Osteocyte (in vitro differentiated cells): ENCODE results near the gene TUBA1A. TPM values are rescaled to one million over a fixed set of nuclear protein-coding genes. Genes with fewer than 3 reads are reported as not detected.
A peak's percentile ranks its signal among the peaks of the same experiment; 100 is the strongest.

Experiments used
- DNase-seq: peaks from one replicate; pipeline ENCODE4 v3.0.0; 2021; ENCODE audit warnings: mixed read lengths; ENCODE audit not compliant: unreplicated experiment; ENCODE audit errors: extremely low spot score
- H3K27ac Mint-ChIP-seq: one replicate; pipeline ENCODE4 v1.8.0; 2021; ENCODE audit warnings: mild to moderate bottlenecking, mixed read lengths; ENCODE audit not compliant: unreplicated experiment
- H3K27me3 Mint-ChIP-seq: one replicate; pipeline ENCODE4 v1.8.0; 2021; ENCODE audit warnings: mixed read lengths; ENCODE audit not compliant: unreplicated experiment
- H3K36me3 Mint-ChIP-seq: one replicate; pipeline ENCODE4 v1.8.0; 2021; ENCODE audit warnings: mixed read lengths; ENCODE audit not compliant: unreplicated experiment
- H3K4me1 Mint-ChIP-seq: one replicate; pipeline ENCODE4 v1.8.0; 2021; ENCODE audit warnings: mixed read lengths; ENCODE audit not compliant: unreplicated experiment
- H3K4me3 Mint-ChIP-seq: one replicate; pipeline ENCODE4 v1.8.0; 2021; ENCODE audit warnings: mild to moderate bottlenecking, moderate library complexity, mixed read lengths; ENCODE audit not compliant: unreplicated experiment
- H3K9me3 Mint-ChIP-seq: one replicate; pipeline ENCODE4 v1.8.0; 2021; ENCODE audit warnings: mixed read lengths; ENCODE audit not compliant: unreplicated experiment
- total RNA-seq: library from RNA; stranded (reverse); gene quantifications from 2 replicates; pipeline ENCODE4 v1.2.1, GENCODE V29; 2021
- TF ChIP-seq, protein P1 (sequence below): fragments of 200-600 bp; sonication (generic); IDR thresholded peaks from 2 replicates; pipeline ENCODE4 v1.5.0; 2021; ENCODE audit warnings: antibody characterized with exemption, mild to moderate bottlenecking, moderate library complexity

Gene TUBA1A
- total RNA-seq, 1 donor from 2014 or later, result 471 TPM

DNA sequence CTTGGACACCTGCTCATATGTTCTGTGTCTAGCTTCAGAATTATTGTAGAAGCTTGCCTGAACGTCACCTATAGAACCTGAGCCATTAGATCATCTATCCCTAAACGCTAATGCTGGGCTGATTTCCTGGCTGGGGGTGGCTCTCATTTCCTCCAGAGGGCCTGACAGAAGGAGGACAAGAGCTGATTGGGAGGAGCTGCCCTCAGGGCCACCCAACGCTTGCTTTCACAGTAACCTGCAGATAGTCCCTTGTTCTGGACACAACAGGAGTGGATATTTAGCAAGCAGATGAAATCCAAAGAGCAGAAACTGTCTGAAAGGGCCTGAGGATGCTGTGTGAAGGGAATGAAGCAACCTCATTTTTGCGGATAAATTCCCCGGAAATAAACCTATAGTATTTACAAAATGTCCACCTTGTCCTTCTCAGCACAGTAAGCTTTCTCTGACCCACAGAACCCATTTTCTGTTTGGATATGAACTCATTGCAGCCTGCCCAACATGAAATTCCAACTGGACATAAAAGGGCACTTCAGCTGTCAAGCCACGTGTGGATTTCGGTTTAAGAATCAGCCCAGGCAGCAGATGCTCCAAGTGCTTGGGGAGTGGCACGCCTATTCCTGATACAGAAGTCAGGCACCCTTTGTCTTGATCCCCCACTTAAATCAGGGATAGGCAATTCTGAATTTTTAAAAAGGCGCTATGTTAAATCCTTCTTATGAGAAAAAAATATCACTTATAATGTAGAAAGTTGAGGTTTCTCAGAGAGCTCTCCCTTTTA, 43.2 kb upstream of the TUBA1A start:
- Mint-ChIP-seq H3K4me1 (peaks cover 33% of the 10 kb centered on the region), H3K27ac (peak overlapping the region; percentile 86), H3K9me3 (no peaks in the 10 kb centered on the region), H3K36me3 (no peaks in the 10 kb centered on the region), H3K27me3 (no peaks in the 10 kb centered on the region), H3K4me3 (no peak overlapping the region)
- TF ChIP-seq, protein P1, sequence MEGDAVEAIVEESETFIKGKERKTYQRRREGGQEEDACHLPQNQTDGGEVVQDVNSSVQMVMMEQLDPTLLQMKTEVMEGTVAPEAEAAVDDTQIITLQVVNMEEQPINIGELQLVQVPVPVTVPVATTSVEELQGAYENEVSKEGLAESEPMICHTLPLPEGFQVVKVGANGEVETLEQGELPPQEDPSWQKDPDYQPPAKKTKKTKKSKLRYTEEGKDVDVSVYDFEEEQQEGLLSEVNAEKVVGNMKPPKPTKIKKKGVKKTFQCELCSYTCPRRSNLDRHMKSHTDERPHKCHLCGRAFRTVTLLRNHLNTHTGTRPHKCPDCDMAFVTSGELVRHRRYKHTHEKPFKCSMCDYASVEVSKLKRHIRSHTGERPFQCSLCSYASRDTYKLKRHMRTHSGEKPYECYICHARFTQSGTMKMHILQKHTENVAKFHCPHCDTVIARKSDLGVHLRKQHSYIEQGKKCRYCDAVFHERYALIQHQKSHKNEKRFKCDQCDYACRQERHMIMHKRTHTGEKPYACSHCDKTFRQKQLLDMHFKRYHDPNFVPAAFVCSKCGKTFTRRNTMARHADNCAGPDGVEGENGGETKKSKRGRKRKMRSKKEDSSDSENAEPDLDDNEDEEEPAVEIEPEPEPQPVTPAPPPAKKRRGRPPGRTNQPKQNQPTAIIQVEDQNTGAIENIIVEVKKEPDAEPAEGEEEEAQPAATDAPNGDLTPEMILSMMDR, result no peak
- no peak for DNase-seq

DNA sequence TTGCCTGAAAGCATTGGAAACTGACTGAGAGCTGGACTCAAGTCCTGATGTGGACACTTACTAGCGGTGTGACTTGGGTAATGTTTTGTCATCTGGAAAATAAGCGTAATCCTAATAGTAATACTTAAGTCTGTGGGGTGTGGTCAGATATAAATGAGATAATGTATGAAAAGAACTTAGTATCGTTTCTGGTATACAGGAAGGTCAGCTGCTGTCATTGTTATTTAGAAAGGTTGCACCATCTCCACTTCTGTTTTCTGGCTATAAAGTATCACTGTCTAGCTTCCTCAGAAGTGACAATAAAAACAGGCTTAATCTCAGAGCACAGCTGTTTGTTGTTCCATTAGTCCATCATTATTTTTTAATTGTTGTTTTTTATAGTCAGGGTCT, 41.9 kb upstream of the TUBA1A start:
- Mint-ChIP-seq H3K36me3 (no peaks in the 10 kb centered on the region), H3K4me3 (no peak overlapping the region), H3K4me1 (peaks cover 35% of the 10 kb centered on the region), H3K27me3 (no peaks in the 10 kb centered on the region), H3K27ac (no peak overlapping the region), H3K9me3 (no peaks in the 10 kb centered on the region)
- TF ChIP-seq, protein P1, result no peak
- DNase-seq, result no peak

DNA sequence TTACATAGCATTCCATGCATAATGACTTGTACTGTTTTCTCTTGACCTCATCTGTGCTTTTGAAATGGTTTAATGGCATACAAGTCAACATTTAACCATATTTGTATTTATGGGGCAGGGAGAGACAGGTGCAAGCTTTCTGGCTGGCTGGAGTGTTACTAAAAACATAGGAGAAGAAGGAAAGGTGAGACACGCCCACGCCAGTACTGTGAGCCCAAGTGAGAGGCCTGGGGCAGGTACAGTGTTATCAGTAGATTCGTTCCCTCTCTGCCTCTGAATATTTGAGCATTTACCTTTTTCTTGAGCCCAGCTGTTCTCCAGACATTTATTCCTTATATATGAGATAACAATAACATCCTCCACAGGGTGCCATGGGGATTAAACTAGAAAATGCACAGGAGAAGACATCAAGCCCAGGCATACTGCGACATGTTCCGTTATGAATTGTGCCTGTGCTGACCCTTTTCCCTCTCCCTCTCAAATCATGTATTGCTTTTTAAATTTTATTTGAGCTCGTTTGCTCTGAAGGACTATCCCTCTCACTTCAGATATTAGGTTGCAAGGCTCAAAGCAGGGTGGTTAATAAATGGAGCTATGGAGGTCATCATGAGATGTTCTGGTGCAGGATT, 41.4 kb upstream of the TUBA1A start:
- Mint-ChIP-seq H3K4me1 (peaks cover 38% of the 10 kb centered on the region), H3K27ac (no peak overlapping the region), H3K36me3 (no peaks in the 10 kb centered on the region), H3K9me3 (no peaks in the 10 kb centered on the region), H3K4me3 (no peak overlapping the region), H3K27me3 (no peaks in the 10 kb centered on the region)
- TF ChIP-seq, protein P1, result no peak
- no peak for DNase-seq

DNA sequence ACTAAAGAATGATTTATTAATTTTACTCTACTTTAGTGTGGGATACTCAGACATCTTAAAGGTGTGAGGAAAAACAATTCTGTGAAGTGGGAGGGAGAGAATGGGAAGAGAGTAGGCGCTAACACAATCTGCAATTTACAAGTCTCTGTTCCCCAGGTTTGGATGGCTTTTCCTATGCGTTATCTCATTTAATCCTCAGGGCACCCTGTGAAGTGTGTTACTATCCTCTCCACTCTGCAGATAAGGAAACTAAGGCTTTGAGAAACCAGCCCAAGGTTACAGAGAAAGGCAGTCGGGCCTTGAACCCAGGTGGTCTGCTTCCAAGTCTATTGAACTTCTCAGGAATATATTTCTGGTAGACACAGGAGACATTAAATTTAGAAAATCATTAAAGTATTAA, 39.8 kb upstream of the TUBA1A start:
- no peak for DNase-seq
- TF ChIP-seq, protein P1, result no peak
- no peaks in the 10 kb centered on the region for H3K27me3 Mint-ChIP-seq
- H3K4me3 Mint-ChIP-seq, result no peak overlapping the region
- peaks cover 27% of the 10 kb centered on the region for H3K4me1 Mint-ChIP-seq
- no peaks in the 10 kb centered on the region for H3K9me3 Mint-ChIP-seq
- H3K36me3 Mint-ChIP-seq, result no peaks in the 10 kb centered on the region
- H3K27ac Mint-ChIP-seq, result no peak overlapping the region

DNA sequence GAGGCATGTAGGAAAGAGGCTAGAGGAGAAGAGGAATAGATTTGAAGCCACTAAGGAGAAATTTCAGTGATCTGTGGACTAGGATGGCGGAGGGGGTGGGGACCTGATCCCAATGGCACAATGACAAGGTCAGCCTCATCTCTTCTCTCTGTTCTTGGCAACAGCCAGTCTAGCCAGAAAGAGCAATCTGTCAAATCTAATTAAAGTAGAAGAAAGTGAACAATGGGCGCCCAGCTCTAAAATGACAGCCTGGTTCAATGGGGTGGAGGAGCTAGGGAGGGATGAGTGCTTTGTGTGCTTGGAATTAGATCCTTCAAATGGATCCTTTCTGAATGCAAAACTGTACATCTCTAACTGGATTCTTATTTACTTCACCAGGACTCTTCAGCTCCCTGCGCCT, 38.8 kb upstream of the TUBA1A start:
- no peak overlapping the region for H3K4me3 Mint-ChIP-seq
- H3K27me3 Mint-ChIP-seq, result no peaks in the 10 kb centered on the region
- TF ChIP-seq, protein P1, result no peak
- no peaks in the 10 kb centered on the region for H3K9me3 Mint-ChIP-seq
- DNase-seq, result no peak
- H3K27ac Mint-ChIP-seq, result no peak overlapping the region
- H3K36me3 Mint-ChIP-seq, result no peaks in the 10 kb centered on the region
- peaks cover 25% of the 10 kb centered on the region for H3K4me1 Mint-ChIP-seq
